ENCODE data around the gene COBL. TPM values are rescaled to one million over a fixed set of nuclear protein-coding genes. Genes with fewer than 3 reads are reported as not detected.

COBL gene
- total RNA-seq, 1 donor from 2014 or later = 0.05 TPM

GRCh38 chr7:51261950-51262795 is 54.4 kb downstream of the COBL start:
- Mint-ChIP-seq H3K27ac (ENCODE audit: unreplicated experiment) (no peak overlapping the region), H3K9me3 (peaks cover 1% of the 10 kb centered on the region), H3K36me3 (ENCODE audit: low read depth) (no peaks in the 10 kb centered on the region), H3K27me3 (ENCODE audit: low read depth) (peaks cover 3% of the 10 kb centered on the region), H3K4me1 (no peaks in the 10 kb centered on the region), H3K4me3 (no peak overlapping the region)
- TF ChIP-seq, protein P1, sequence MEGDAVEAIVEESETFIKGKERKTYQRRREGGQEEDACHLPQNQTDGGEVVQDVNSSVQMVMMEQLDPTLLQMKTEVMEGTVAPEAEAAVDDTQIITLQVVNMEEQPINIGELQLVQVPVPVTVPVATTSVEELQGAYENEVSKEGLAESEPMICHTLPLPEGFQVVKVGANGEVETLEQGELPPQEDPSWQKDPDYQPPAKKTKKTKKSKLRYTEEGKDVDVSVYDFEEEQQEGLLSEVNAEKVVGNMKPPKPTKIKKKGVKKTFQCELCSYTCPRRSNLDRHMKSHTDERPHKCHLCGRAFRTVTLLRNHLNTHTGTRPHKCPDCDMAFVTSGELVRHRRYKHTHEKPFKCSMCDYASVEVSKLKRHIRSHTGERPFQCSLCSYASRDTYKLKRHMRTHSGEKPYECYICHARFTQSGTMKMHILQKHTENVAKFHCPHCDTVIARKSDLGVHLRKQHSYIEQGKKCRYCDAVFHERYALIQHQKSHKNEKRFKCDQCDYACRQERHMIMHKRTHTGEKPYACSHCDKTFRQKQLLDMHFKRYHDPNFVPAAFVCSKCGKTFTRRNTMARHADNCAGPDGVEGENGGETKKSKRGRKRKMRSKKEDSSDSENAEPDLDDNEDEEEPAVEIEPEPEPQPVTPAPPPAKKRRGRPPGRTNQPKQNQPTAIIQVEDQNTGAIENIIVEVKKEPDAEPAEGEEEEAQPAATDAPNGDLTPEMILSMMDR (conservative IDR thresholded peaks at IDR 0.05) = no peak
- DNase-seq (ENCODE audit: low read depth, low spot score) = no peak

DNA sequence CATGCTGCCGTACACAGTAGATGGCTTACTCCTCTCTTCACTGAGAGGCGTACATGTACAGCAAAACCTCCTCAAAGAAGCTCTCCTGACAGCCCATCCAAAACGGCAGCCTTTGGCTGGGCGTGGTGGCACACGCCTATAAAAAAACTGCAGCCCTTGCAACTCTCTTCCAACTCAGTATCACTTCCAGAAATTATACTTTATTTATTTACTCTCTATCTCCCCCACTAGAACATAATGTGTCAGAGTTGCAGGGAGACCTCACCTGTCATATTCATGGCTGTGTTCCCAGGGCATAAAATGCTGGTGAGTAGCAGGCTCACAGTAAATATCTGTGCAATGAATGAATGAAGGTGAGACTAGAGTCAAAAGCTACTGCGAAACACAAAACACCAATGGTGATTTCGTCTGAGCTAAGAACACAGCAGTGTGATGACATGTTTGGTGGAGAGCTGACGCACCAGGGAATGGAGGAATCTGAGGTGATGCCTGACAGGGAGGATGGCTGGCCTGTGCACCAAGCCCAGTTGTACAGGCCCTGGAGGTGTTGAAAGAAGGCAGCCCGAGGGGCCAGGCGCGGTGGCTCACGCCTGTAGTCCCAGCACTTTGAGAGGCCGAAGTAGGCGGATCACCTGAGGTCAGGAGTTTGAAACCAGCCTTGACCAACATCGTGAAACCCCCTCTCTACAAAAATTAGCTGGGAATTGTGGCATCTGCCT is 55.3 kb downstream of the COBL start:
- peaks cover 2% of the 10 kb centered on the region for H3K9me3 Mint-ChIP-seq

GRCh38 chr7:51260516-51260915 is 56.1 kb downstream of the COBL start:
- Mint-ChIP-seq H3K27me3 (ENCODE audit: low read depth) (peaks cover 3% of the 10 kb centered on the region), H3K36me3 (ENCODE audit: low read depth) (no peaks in the 10 kb centered on the region), H3K4me3 (no peak overlapping the region), H3K4me1 (peaks cover 12% of the 10 kb centered on the region), H3K9me3 (peaks cover 2% of the 10 kb centered on the region), H3K27ac (ENCODE audit: unreplicated experiment) (no peak overlapping the region)
- TF ChIP-seq, protein P1 (conservative IDR thresholded peaks at IDR 0.05) = no peak
- no peak for DNase-seq (ENCODE audit: low read depth, low spot score)

More for the DNA sequence above, 55.3 kb downstream of the COBL start:
- peaks cover 4% of the 10 kb centered on the region for H3K4me1 Mint-ChIP-seq
- no peak overlapping the region for H3K4me3 Mint-ChIP-seq
- no peak for DNase-seq (ENCODE audit: low read depth, low spot score)
- H3K27ac Mint-ChIP-seq (ENCODE audit: unreplicated experiment) = no peak overlapping the region
- H3K27me3 Mint-ChIP-seq (ENCODE audit: low read depth) = peaks cover 3% of the 10 kb centered on the region
- no peaks in the 10 kb centered on the region for H3K36me3 Mint-ChIP-seq (ENCODE audit: low read depth)
- TF ChIP-seq, protein P1 (conservative IDR thresholded peaks at IDR 0.05) = no peak

DNA sequence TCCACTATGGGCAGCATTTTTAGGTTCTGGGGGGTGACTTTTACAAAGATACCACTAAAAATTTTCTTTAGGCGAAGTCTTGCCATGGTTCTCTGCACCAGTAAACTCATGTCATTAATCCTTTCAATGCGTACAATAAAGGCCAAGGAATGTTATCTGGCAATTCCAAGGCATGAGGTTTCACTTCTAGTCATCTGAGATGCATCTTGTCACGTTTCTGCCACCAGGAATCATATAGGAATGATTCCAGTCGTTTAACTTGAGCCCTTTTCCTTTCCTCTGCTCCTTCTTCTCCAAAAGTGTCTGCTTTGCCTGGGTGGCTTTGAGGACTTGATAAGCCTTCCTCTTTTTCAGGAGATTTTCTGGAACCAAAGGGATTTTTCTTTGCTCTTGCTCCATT is 56.8 kb downstream of the COBL start:
- DNase-seq (ENCODE audit: low read depth, low spot score) = no peak
- Mint-ChIP-seq H3K27me3 (ENCODE audit: low read depth) (peaks cover 3% of the 10 kb centered on the region), H3K4me3 (no peak overlapping the region), H3K4me1 (peaks cover 19% of the 10 kb centered on the region), H3K36me3 (ENCODE audit: low read depth) (no peaks in the 10 kb centered on the region), H3K9me3 (peaks cover 2% of the 10 kb centered on the region), H3K27ac (ENCODE audit: unreplicated experiment) (no peak overlapping the region)
- TF ChIP-seq, protein P1 (conservative IDR thresholded peaks at IDR 0.05) = no peak

- Mint-ChIP-seq H3K9me3 (peaks cover 2% of the 10 kb centered on the region), H3K27ac (ENCODE audit: unreplicated experiment) (no peak overlapping the region), H3K4me1 (peaks cover 19% of the 10 kb centered on the region), H3K36me3 (ENCODE audit: low read depth) (no peaks in the 10 kb centered on the region), H3K4me3 (no peak overlapping the region), H3K27me3 (ENCODE audit: low read depth) (peaks cover 3% of the 10 kb centered on the region)
- TF ChIP-seq, protein P1 (conservative IDR thresholded peaks at IDR 0.05) = no peak
- DNase-seq (ENCODE audit: low read depth, low spot score) = no peak
These were observed 59.7 kb downstream of the COBL start for GRCh38 chr7:51256916-51257315.

All from neural crest cell (in vitro differentiated cells).